LNCAP (cell line): ENCODE measurements around the gene GAS1.

ENCODE experiments used
- CTCF ChIP-seq: fragments of 450-650 bp; IDR thresholded peaks from 2 replicates; pipeline ENCODE4 v1.5.1; 2017; ENCODE audit warnings: mild to moderate bottlenecking

GAS1 gene

GRCh38 chr9:86918556-86918955 is 28.8 kb downstream of the GAS1 start:
- TF ChIP-seq CTCF: no peak

- TF ChIP-seq CTCF: no peak
Observed at GRCh38 chr9:86912210-86912609, 35.1 kb downstream of the GAS1 start.

- no peak for TF ChIP-seq CTCF
Observed at GRCh38 chr9:86909388-86909787, 37.9 kb downstream of the GAS1 start.

- no peak for TF ChIP-seq CTCF
Observed at GRCh38 chr9:86908261-86908660, 39.0 kb downstream of the GAS1 start.

- TF ChIP-seq CTCF: no peak
Observed at GRCh38 chr9:86907346-86907745, 40.0 kb downstream of the GAS1 start.

- no peak for TF ChIP-seq CTCF
Observed at GRCh38 chr9:86903734-86904085, 43.6 kb downstream of the GAS1 start.

- TF ChIP-seq CTCF: no peak
Observed at GRCh38 chr9:86902991-86903733, 44.1 kb downstream of the GAS1 start.

- no peak for TF ChIP-seq CTCF
Observed at GRCh38 chr9:86902586-86902985, 44.7 kb downstream of the GAS1 start.
